Ureter (tissue), 1 donor: ENCODE results near the gene CES1. TPM values are rescaled to one million over a fixed set of nuclear protein-coding genes. Genes with fewer than 3 reads are reported as not detected.
"Not testable (repeated sequence)": the region's sequence is repeated elsewhere in the genome, so short reads cannot be mapped to it uniquely, and the experiment has no call there.

Experiments used
- DNase-seq: peaks from one replicate; pipeline ENCODE4 v3.0.0-alpha.2; 2020; ENCODE audit warnings: low spot score
- total RNA-seq: library from RNA; stranded (reverse); gene quantifications from one replicate; pipeline ENCODE4 v1.2.4, GENCODE V29; 2023
- donor health status: DM: yes; HTN: yes; CAD: no.

CES1 gene
- total RNA-seq, 1 donor from 2014 or later, result 56.8 TPM

DNA sequence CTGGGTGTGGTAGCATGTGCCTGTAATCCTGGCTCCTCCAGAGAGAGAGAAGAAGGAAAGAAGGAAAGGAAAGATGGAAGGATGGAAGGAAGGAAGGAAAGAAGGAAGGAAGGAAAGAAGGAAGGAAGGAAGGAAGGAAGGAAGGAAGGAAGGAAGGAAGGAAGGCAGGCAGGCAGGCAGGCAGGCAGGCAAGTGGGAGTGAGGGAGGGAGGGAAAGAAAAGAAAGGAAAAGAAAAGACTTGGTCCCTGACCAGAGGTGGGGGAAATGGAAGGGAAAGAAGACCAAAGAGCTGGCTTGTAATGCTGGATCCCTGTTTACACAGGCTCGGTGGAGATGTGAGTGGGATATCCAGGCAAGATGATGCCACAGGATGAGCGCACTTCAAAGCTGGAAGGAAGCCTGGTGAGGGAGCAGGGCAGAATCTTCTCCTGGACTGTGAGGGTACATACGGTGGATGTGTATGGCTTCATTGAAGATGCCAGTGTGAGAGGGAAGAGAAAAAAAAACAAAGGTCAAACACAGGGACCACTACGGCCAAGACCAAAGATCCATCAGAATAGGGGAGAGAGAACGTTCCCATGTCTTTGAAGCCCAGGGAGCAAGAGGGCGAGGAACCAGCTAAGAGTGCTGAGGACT, 2.1 kb downstream of the CES1 start:
- DNase-seq, result no peak

DNA sequence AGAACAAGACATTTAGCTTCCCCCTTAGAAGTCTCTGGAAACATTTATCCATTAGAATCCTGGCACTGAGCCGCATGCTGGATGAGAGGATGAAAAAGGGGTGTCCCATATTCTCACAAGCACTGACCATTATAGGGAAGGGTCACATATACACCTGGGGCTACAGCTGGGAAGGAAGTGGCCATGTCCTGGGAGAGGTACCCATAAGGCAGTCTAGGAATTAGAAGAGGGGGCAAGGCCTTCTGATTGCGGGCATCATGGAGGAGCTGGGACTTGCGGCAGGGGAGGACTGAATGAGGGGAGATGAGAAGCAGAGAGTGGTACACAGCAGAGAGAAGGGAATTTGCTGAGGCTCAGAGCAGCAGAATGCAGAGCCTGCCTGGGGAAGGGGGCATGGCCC, 3.7 kb downstream of the CES1 start:
- not testable (repeated sequence) for DNase-seq

DNA sequence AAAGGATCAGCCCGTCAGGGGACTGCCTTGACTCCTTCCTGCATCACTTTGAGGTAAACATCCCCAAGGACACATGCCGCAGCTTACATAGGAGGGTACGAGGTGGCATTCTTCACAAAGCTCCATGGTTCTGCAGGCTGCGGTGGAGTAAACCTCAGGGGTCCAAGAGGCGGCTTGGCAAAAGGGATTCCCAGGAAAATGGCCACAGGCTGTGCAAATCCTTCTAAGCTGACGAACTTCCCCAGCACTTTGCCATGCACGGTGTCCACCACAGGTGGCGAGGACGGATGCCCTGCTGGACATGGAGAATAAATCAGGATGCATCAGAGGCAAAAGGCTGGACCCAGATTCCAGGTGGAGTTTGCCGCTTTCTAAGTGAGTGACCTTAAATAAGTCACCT, 4.2 kb downstream of the CES1 start:
- no peak for DNase-seq

DNA sequence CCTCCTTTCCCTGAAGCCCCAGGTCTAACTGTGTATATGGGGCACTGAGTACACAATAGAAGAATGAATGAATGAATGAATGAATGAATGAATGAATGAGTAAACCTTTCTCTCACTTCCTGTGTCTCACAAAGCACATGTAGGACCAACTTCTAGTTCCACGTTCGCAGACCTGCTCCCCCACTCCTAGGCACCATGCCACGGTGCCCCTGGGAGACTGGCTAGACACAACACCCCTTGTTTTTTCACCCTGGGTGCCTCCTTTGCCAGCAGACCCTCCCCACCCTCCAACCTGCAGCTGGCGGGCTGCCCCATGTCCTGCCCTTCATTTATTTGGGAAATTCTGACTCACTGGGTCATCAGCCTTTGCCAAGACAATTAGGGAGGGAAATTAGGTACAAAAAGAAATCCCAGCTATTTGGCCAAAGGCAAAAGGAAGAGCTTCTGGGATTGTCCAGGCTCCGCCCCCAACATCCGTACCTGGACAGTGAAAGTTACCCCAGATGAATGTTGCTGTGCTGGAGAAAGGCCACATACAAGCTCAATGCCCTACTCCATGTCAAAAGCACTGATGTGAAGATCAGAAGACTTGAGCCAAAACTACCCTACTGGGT, 7.7 kb downstream of the CES1 start:
- DNase-seq, result no peak

DNA sequence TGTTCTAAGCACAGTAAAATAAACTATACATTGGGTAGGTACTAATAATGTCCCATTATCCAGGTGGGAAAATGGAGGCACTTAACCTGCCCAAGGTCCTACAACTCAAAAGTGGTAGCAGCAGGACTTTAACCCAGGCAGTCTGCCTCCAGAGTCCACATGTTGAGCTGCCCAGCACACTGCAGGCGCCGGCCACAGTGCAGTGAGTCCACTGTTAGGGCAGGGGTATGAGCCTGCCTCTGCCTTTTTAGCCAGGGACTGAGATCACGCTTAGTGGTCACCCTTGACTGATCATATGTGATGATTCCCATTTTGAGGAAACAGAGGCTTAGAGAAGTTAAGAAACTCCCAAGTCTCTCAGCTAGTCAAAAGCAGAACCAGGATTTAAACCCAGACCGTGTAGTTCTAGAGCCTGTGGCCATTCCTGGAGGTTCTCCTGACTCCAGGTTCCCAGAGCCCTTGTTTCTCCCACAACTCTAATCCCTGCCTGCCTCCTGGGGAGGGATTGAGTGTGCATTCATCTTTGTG, 8.4 kb downstream of the CES1 start:
- no peak for DNase-seq

DNA sequence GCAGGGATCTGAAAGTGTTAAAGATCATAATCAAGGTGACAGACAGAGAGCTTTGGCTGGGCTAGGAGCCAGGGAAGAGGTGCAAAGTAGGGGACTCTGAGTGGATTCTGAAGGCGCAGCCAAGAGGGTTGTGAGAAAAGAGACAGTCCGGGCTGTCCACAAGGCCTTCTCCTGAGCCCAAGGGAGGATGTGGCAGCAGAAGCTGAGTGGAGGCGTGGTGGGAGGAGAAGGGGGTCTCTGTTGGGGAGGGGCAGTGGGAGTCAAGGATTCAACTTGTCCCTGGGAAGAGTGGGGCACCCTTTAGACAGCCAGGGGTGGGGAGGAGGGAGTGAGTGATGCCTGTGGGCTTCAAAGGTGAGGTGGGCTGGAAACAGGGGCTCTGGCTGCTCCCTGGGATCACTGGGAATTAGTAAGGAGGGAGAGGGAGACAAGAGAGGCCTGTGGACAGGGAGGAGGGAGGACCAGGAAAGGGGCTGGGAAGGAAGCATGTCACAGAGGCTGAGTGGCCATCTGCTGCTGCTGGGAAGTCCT, 10.6 kb downstream of the CES1 start:
- DNase-seq, result no peak

DNA sequence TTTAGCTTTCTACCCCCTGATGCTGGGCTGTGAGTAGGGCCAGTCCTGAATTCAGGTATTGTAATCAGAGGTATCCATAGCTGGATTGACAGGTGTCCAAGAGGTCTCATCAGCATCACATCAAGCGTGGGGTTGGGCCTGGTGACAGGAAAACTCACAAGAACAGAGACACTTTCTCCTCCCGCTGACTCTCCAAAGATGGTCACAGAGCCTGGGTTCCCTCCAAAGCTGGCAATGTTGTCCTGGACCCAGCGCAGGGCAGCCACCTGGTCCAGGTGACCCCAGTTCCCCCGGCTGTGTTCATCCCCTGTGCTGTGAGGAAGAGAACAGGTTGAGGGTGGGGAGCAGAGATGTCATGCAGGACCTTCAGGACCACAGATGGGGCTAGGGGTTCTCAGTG, 11.7 kb downstream of the CES1 start:
- DNase-seq, result no peak

DNA sequence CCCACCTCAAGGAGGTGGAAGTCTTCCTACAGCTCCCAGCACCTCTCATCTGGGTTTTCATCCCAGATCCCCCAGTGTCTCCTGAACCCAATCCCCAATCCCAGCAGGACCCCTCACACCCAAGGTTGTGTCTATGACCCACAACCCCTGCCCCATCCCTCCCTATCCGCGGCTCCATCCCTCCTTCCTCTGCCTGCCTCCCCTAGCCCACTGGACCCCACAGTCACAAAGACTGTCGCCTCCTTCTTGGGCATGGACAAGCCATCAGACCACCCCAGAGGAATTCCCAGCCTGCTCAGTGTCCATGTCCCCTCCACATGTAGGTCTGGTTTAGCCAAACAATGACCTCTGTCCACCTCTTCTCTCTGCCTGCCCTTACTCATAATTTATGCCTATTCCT, 12.3 kb downstream of the CES1 start:
- no peak for DNase-seq

DNA sequence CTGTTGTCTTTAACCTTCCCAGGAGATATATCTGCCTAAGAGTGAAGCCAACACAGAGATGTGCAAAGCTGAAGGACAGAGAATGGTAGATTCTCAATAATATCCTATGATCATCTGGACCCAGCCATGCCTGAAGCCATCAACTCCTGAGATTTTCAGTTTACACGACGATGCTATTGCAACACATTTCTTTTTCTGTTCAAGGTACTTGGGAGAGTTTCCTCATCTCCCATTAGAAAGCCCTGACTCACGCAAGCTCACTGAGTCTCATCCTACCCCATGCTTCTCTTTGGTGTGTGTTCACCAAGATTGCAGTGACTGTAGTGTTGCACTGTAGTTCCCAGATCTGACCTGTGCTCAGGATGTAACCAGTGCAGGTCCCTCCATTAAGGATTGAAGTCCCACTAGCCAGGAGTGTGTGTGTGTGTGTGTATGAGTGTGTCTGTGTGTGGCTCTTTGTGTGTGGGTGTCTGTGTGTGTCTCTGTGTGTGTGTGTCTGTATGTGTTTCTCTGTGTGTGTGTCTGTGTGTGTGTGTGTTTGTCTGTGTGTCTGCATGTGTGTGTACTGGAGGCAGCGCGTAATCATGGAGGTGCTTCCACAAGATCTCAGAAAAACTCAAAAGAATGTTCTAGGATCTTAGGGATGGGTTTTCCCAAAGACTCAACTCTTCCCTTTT, 15.5 kb downstream of the CES1 start:
- no peak for DNase-seq

DNA sequence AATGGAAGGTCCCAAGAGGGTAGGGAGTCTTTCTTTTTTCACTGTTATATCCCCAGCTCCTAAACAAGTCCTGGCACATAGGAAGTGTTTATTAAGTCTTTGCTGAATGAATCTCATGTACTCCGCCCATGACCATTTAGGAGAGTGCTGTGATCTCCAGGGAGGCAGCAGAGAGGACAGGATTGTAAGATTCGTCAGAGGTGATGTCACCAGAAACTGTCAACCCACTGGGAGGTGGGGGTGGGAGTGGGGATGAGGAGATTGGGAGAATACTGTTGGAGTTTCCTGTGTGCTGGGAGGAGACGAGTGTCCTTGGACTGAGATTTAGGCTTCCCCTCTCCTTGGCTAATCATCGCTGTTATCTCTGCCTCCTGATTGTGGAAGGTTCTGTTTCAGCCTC, 16.7 kb downstream of the CES1 start:
- not testable (repeated sequence) for DNase-seq

DNA sequence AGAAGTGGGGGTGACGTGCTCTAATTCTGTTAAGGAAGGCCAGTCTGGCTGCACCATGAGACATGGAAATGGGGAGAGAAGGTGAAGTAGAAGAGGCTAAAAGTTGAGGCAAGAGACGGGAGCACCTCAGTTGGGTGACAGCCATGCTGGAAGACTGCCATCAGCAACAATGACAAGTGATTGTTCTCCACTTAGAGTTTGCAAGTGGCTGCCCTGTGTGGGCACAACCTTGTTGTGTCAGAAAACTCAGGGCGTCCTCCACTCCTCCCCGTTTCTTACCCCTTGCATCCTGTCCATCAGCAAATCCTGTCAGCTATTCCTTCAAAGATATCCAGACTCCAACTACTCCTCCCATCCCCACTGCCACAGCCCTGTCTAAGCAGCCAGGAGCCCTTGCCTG, 17.6 kb downstream of the CES1 start:
- no peak for DNase-seq

DNA sequence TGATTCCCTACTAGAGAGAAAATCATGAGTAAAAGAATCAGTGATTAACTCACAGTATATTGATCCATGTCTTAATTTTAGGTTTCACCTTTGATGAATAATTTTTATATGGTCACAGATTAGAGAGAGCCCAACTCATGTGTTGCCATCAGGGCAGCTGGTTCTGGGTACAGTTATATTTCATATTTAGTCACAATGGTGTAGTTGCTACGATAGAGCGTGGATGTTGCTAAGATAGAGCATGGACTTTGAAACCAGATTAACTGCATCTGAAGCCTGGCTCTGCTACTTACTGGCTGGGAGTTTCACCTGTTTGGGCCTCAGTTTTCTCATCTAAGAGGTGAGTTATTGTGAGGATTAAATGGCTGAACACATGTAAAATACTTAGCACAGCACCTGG, 18.7 kb downstream of the CES1 start:
- DNase-seq, result not testable (repeated sequence)

DNA sequence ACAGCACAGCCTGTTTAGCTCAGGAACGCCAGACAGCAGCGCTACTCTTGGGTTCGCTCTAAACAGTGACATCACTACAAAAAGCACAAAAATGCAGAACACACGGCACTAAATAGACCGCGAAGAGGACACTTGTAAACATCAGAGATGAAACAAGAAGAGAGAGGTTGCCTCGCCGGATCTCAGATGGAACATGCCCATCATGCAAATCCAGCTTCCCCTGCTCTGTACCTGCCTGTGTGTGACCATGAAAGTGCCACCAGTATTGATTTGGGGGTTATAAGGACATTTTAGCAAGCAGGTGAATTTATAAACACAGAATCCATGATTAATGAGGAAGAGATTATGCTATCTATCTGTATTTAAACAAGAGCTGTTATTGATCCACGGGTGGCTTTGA, 19.2 kb downstream of the CES1 start:
- not testable (repeated sequence) for DNase-seq

DNA sequence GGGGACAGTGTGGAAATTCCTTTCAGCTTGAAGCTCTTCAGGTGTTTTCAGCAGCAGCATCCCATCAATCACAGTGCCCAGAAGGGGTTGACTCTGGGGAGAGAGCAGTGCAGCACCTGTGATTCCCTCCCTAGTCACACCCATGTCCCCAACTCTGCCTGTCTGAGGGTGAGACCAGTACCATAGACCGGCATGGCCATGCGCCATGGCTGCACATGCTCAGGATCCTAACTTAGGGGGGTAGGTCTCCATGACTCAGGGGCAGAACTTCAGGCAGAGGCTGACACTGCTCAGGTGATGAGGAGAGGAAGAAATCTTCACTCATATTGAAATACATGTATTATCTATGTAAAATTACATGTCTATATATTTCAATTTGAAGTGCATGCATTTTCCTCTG, 19.9 kb downstream of the CES1 start:
- no peak for DNase-seq

DNA sequence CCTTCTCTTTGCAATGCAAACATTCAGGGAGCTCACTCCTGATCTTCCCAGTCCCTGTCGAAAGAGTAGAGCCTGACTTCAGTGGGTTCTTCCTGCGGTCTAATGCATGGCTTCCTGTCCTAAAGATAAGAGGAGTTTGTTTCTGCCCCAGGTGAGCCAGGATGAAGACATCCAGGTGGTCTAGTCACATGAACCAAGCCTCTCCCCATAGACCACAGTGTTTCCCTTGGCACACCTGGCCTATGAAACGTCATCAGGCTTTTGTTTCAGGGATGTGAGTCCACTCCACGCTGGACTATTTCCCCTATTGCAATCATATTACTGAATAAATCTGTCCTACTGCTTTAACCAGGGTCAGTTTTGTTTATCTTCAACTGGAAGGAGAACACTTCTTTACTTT, 21.1 kb downstream of the CES1 start:
- DNase-seq, result no peak

DNA sequence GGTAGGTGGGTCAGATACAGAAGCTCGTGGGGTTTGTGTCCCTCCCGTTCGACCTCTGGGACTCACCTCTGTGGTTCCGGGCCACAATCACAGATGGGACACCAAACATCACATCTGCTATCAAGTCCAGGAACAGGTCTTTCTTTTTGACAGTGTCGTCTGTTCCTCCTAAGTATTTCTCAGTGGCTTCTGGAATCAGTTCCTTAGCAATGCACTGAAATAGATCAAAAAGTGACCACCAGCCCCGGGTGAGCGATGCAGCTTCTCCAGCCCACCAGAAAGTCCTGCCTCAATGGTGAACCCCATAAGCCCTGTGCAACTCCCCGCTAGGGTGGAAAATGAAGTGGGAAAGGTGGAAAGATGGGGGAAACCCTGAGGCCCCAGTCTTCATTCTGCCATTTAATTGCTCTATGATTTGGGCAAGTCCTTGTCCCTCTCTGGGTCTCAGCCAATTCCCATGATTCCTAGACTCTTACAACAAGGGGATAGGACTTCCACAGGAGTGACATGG, 22.4 kb downstream of the CES1 start:
- DNase-seq, result no peak

DNA sequence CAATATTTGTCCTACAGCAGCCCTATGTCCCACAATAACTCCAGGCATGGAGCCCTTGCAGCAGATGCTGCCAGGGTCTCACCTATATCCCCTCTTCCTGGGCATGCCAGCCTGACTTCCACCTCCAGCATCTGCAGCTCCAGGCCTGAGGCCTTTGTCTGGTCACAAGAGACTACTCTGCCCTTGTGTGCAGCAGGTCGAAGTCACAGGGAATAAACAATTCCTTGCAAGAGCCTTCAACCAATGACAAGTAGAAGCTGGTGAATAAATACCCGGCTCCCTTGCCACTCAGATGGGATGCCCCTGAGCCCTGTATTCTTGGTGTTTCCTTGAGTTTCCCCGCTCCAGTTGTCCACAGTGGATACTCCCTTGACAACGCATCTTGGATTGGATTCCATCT, 23.0 kb downstream of the CES1 start:
- DNase-seq, result peak; percentile 26

DNA sequence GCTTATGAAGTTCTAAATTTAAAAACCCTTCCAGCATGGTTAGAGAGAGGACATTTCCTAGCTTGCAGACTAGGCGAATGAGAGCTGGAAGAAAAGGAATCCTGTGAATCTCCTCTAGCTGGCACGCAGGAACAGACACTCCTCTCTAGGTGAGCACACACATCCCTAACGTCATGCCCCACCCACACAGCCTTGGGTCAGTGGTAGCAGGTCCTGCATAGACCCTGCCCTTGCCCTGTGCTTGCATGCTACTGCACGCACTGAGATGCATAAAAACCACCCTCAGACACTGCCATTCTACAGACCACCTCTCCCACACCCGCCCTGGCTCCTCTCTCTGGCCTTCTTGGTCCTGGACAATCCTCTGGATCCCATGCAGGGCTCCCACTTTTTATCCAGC, 23.5 kb downstream of the CES1 start:
- DNase-seq, result no peak

DNA sequence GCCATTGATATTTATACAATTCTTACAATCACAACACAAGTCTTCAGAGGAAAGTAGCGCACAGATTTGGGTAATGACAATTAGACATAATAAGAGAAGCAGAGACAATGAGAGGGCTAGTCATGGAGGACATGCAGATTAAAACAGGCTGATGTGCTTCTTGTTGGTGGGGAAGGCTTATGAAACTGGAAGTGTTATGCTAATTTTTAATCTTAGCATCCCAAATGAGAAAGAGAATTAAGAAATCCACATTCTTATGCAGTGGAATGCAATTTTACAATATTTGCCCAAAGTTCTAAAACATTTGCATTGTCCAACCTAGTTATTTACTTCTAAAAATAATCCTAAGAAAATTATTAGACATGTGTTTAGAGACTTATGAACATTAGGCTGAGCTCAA, 24.6 kb downstream of the CES1 start:
- DNase-seq, result not testable (repeated sequence)

DNA sequence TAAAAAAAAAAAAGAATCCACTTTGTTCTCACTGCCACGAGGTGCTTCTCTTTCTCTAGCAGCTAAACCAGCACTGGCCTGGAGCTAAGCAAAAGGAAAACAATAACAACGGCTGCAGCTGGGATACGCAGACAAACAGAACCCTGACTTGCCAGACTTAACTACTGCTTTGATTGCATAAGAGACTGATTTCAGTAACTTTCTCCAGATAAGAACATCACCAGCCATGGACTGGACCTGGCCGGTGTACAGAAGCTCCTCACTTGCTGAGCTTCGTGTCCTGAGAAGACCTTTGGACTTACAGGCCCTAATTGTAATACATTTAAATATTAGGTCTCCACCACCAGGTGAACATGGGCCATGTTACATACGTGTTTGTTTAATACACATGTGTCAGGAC, 27.8 kb downstream of the CES1 start:
- DNase-seq, result not testable (repeated sequence)

DNA sequence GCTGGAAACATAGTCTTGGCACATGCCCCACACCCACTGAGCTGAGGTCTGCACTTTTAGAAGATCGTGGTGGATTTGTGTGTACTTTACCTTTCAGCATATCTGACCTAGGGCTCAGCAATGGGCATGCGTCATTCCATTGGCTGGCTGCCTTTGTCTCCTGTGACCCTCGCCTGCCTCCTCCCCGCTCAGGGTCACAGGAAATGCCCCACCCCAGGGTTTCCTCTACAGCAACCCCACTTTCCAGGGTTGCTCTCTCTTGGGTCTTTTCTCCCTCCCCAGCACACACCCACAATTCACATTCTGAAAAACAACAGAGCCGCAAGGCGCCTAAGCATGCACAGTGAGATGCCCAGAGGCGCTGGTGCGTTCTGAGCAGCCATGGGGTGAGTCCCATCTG, 29.2 kb downstream of the CES1 start:
- DNase-seq, result not testable (repeated sequence)

DNA sequence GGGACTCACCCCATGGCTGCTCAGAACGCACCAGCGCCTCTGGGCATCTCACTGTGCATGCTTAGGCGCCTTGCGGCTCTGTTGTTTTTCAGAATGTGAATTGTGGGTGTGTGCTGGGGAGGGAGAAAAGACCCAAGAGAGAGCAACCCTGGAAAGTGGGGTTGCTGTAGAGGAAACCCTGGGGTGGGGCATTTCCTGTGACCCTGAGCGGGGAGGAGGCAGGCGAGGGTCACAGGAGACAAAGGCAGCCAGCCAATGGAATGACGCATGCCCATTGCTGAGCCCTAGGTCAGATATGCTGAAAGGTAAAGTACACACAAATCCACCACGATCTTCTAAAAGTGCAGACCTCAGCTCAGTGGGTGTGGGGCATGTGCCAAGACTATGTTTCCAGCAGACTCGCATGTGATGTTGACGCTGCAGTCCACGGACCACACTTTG, 39.9 kb downstream of the CES1 start:
- DNase-seq, result not testable (repeated sequence)

DNA sequence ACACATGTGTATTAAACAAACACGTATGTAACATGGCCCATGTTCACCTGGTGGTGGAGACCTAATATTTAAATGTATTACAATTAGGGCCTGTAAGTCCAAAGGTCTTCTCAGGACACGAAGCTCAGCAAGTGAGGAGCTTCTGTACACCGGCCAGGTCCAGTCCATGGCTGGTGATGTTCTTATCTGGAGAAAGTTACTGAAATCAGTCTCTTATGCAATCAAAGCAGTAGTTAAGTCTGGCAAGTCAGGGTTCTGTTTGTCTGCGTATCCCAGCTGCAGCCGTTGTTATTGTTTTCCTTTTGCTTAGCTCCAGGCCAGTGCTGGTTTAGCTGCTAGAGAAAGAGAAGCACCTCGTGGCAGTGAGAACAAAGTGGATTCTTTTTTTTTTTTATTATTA, 41.4 kb downstream of the CES1 start:
- DNase-seq, result not testable (repeated sequence)
